ENCODE results near the gene PPM1G.

PPM1G gene

GRCh38 chr2:27446057-27446456 lies 36.7 kb upstream of the PPM1G start:
- no peak for TF ChIP-seq CTCF (IDR thresholded peaks at IDR 0.05)
- no peak overlapping the region for H2AFZ ChIP-seq
- H3K4me2 ChIP-seq (ENCODE audit: low read length) = no peak overlapping the region
- no peaks in the 10 kb centered on the region for H3K27me3 ChIP-seq (ENCODE audit: control insufficient read depth, insufficient read depth, low read length)
- H3K9ac ChIP-seq = no peak overlapping the region
- H3K27ac ChIP-seq = no peak overlapping the region
- no peaks in the 10 kb centered on the region for H3K9me3 ChIP-seq (ENCODE audit: control insufficient read depth, low read length)
- no peak overlapping the region for H3K4me3 ChIP-seq (ENCODE audit: low read depth, low read length)
- H3K79me2 ChIP-seq = no peaks in the 10 kb centered on the region
- no peaks in the 10 kb centered on the region for H3K36me3 ChIP-seq (ENCODE audit: control insufficient read depth, insufficient read depth, low read length)
- H3K4me1 ChIP-seq = no peaks in the 10 kb centered on the region

- TF ChIP-seq CTCF (IDR thresholded peaks at IDR 0.05) = no peak
- Histone ChIP-seq H3K9ac (no peak overlapping the region), H3K9me3 (ENCODE audit: control insufficient read depth, low read length) (no peaks in the 10 kb centered on the region), H3K4me3 (ENCODE audit: low read depth, low read length) (no peak overlapping the region), H3K79me2 (no peaks in the 10 kb centered on the region), H3K27me3 (ENCODE audit: control insufficient read depth, insufficient read depth, low read length) (no peaks in the 10 kb centered on the region), H3K4me1 (no peaks in the 10 kb centered on the region), H3K4me2 (ENCODE audit: low read length) (no peak overlapping the region), H3K27ac (no peak overlapping the region), H3K36me3 (ENCODE audit: control insufficient read depth, insufficient read depth, low read length) (no peaks in the 10 kb centered on the region), H2AFZ (no peak overlapping the region)
Observed at GRCh38 chr2:27445615-27446014, 36.2 kb upstream of the PPM1G start.

DNA sequence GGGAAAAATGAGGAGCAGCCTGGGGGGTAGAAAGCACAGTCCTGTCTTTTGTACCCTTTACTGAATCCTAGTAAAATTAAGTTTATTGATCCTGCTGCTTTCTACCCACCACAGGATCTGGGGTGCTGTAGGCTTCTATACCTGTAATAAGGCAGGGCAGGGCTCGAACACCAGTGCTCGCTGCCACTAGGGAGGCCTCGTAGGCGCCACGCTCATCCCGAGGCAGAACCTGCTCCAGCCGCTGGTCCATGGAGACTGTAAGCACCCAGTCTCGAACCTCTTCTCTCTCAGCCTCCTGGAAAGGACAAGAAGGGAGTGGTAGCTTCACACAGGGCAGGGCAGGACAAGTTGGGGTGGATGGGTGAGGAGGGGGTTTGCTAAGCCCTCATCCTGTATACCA lies 35.8 kb upstream of the PPM1G start:
- H3K79me2 ChIP-seq = no peaks in the 10 kb centered on the region
- H3K27ac ChIP-seq = no peak overlapping the region
- no peaks in the 10 kb centered on the region for H3K36me3 ChIP-seq (ENCODE audit: control insufficient read depth, insufficient read depth, low read length)
- H2AFZ ChIP-seq = no peak overlapping the region
- no peaks in the 10 kb centered on the region for H3K9me3 ChIP-seq (ENCODE audit: control insufficient read depth, low read length)
- no peak overlapping the region for H3K4me3 ChIP-seq (ENCODE audit: low read depth, low read length)
- H3K4me2 ChIP-seq (ENCODE audit: low read length) = no peak overlapping the region
- H3K27me3 ChIP-seq (ENCODE audit: control insufficient read depth, insufficient read depth, low read length) = no peaks in the 10 kb centered on the region
- no peaks in the 10 kb centered on the region for H3K4me1 ChIP-seq
- H3K9ac ChIP-seq = no peak overlapping the region
- TF ChIP-seq CTCF (IDR thresholded peaks at IDR 0.05) = no peak

- Histone ChIP-seq H3K79me2 (no peaks in the 10 kb centered on the region), H3K9me3 (ENCODE audit: control insufficient read depth, low read length) (no peaks in the 10 kb centered on the region), H3K27ac (no peak overlapping the region), H3K4me3 (ENCODE audit: low read depth, low read length) (peak overlapping the region; percentile 36), H2AFZ (peak overlapping the region; percentile 81), H3K9ac (no peak overlapping the region), H3K36me3 (ENCODE audit: control insufficient read depth, insufficient read depth, low read length) (no peaks in the 10 kb centered on the region), H3K4me1 (no peaks in the 10 kb centered on the region), H3K4me2 (ENCODE audit: low read length) (peak overlapping the region; percentile 60), H3K27me3 (ENCODE audit: control insufficient read depth, insufficient read depth, low read length) (no peaks in the 10 kb centered on the region)
- no peak for TF ChIP-seq CTCF (IDR thresholded peaks at IDR 0.05)
Observed at GRCh38 chr2:27442920-27443282, 33.5 kb upstream of the PPM1G start.

DNA sequence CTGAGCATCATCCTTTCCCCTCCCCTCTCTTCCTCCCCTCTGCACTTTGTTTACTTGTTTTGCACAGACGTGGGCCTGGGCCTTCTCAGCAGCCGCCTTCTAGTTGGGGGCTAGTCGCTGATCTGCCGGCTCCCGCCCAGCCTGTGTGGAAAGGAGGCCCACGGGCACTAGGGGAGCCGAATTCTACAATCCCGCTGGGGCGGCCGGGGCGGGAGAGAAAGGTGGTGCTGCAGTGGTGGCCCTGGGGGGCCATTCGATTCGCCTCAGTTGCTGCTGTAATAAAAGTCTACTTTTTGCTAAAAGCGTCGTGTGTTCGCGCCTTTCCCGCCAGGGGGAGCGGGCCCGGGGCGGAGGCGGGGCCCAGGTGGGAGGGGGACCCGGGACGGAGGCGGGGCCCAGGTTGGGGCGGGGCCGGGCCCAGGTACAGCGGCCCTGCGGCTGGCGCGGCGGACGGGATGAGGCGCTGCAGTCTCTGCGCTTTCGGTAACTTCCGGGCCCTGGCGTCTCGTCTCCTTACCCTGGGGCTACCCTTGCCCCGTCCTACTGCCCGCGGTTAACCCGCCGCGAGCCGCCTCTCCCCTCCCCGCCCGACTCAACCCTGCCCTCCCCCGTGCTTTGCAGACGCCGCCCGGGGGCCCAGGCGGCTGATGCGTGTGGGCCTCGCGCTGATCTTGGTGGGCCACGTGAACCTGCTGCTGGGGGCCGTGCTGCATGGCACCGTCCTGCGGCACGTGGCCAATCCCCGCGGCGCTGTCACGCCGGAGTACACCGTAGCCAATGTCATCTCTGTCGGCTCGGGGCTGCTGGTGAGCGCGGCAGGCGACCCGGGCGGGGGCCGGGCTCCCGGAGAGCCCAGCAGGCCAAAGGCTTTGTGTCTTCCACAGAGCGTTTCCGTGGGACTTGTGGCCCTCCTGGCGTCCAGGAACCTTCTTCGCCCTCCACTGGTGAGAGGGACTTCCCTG lies 32.8 kb upstream of the PPM1G start, which contains the start of gene KRTCAP3:
Gene KRTCAP3 (plus strand): TSS at position 424 of the 962 bp plus-strand sequence. CDS start 32 bp downstream, at position 456.
- Histone ChIP-seq H3K36me3 (ENCODE audit: control insufficient read depth, insufficient read depth, low read length) (no peaks in the 10 kb centered on the region), H3K9ac (no peak within 1 kb of the TSS), H3K4me1 (no peaks in the 10 kb centered on the region), H3K79me2 (no peaks in the 10 kb centered on the region), H3K27ac (no peak within 1 kb of the TSS), H3K9me3 (ENCODE audit: control insufficient read depth, low read length) (no peaks in the 10 kb centered on the region), H3K4me3 (ENCODE audit: low read depth, low read length) (peak within 1 kb of the TSS; percentile 36), H3K27me3 (ENCODE audit: control insufficient read depth, insufficient read depth, low read length) (no peaks in the 10 kb centered on the region), H3K4me2 (ENCODE audit: low read length) (peak within 1 kb of the TSS; percentile 60), H2AFZ (peak within 1 kb of the TSS; percentile 81)
- TF ChIP-seq CTCF (IDR thresholded peaks at IDR 0.05) = peak; percentile 71
